Astrocyte of the cerebellum (primary cell): ENCODE data around the gene PTPRQ.
A peak's percentile ranks its signal among the peaks of the same experiment; 100 is the strongest.

Experiments used
- DNase-seq: peaks from one replicate; pipeline ENCODE4 v3.0.0-alpha.2; 2011; ENCODE audit warnings: low read depth
- H3K4me3 ChIP-seq: 2 replicates; pipeline ENCODE4 v1.5.1; 2011; ENCODE audit warnings: mild to moderate bottlenecking, low read depth, low read length, moderate library complexity
- CTCF ChIP-seq: IDR thresholded peaks from 2 replicates; pipeline ENCODE4 v1.5.1; 2012; ENCODE audit warnings: low read length, low read depth, moderate library complexity, mild to moderate bottlenecking; ENCODE audit errors: missing control alignments
- in situ Hi-C: cut with HindIII; loops from 2 replicates; pipeline ENCODE4 v1.10.0; 2017; ENCODE audit warnings: low sequenced_read_pairs

Gene PTPRQ

GRCh38 chr12:80498059-80498728, 54.2 kb downstream of the PTPRQ start:
- DNase-seq = no peak
- no peak overlapping the region for H3K4me3 ChIP-seq
- in situ Hi-C loops = no loop called here
- no peak for TF ChIP-seq CTCF

GRCh38 chr12:80504389-80505163, 60.5 kb downstream of the PTPRQ start:
- DNase-seq = no peak
- in situ Hi-C loops = no loop called here
- H3K4me3 ChIP-seq = no peak overlapping the region
- TF ChIP-seq CTCF = no peak

GRCh38 chr12:80509781-80510556, 65.9 kb downstream of the PTPRQ start:
- peak; percentile 18 for DNase-seq
- no peak overlapping the region for H3K4me3 ChIP-seq
- no peak for TF ChIP-seq CTCF
- in situ Hi-C loops = no loop called here

GRCh38 chr12:80512781-80513180, 68.7 kb downstream of the PTPRQ start:
- no peak for TF ChIP-seq CTCF
- H3K4me3 ChIP-seq = no peak overlapping the region
- no peak for DNase-seq
- in situ Hi-C loops = no loop called here

- no peak for DNase-seq
- in situ Hi-C loops = no loop called here
- TF ChIP-seq CTCF = no peak
- H3K4me3 ChIP-seq = no peak overlapping the region
These were observed 69.2 kb downstream of the PTPRQ start for GRCh38 chr12:80513211-80513610.

GRCh38 chr12:80517655-80518054, 73.6 kb downstream of the PTPRQ start:
- no peak for TF ChIP-seq CTCF
- no peak overlapping the region for H3K4me3 ChIP-seq
- DNase-seq = no peak
- in situ Hi-C loops = no loop called here
